GM19468 (cell line): ENCODE data around the gene CACNA1B.
"Not testable (repeated sequence)": the region's sequence is repeated elsewhere in the genome, so short reads cannot be mapped to it uniquely, and the experiment has no call there.

Source experiments
- ATAC-seq: cut with Tn5 transposase; IDR thresholded peaks from one replicate; pipeline ENCODE4 v1.9.1; 2021; ENCODE audit warnings: mild to moderate bottlenecking, moderate library complexity, moderate number of reproducible peaks; ENCODE audit not compliant: unreplicated experiment; ENCODE audit errors: extremely low read depth

The CACNA1B gene

DNA sequence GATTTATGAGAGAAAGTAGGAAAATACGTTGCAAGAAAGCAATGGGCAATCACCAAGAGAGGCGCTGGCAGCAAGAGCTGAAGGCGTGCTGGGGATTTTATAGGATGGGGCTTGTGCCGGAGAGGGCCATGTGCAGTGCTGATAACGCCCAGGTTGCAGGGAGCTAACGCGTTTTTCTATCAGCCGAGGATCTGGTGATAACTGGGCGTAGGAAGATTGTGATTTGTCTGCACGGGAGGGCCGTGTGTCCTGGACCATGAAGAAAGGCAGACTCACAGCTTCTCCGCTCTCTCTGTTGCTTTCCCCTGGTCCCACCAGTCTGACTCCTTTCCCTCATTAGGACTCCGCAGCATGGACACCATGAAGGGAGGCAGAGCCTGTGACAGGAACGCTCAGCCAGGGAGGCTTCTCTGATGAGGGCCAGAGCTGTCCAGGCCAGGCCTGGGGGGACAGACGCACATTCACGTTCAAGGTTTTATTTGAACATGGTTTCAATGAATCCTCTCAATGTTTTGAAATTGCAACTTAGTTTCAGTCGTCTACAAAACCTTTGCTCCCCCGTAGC lies 11.9 kb upstream of the CACNA1B start:
- no peak for ATAC-seq

DNA sequence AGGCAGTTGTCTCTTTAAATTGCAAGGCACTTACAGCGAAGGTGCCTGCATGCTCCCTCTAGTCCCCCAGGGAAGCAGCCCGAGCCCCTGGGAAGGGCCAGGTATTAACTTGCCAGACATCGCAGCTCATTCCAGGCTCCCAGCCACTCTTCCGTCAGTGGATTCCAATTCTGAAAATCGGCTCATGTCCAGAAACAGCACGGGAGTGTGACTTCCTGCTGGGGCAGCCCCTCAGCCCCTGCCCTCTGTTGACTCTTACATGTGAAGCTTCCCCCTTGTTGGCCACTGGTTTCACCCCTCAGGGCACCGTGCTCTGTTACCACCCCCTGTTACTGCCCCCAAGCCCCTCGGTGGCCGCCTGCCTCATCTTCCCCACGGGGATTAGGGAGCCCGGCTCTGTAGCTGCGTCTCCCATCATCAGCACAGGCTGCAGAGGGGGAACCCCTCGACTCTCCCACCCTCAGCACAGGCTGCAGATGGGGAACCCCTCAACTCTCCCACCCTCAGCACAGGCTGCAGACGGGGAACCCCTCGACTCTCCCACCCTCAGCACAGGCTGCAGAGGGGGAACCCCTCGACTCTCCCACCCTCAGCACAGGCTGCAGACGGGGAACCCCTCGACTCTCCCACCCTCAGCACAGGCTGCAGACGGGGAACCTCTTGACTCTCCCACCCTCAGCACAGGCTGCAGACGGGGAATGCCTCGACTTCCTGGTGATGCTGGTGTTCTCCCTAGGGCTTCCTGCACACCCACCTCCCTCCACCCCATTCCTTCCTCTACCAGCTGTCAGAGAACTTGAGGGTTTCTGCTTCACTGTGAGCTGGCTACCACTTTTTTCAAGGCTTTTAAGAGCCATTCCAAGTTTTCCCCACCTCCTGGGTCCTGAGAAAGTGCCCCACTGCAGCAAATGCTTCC lies 11.1 kb upstream of the CACNA1B start:
- ATAC-seq: no peak

DNA sequence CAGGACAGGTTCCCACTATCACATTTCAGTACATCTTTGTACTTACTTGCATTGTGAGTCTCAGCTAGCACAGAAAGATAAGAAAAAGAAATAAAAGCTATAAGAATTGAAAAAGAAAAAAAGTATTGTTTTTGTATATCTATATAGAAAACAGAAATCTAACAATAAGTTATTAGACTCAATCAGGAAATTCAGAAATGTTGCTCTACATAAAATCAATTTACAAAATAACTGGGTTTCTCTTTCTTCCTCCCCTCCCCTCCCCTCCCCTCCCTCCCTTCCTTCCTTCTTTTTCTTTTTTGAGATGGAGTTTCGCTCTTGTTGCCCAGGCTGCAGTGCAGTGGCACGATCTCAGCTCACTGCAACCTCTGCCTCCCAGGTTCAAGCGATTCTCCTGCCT lies 7.2 kb upstream of the CACNA1B start:
- no peak for ATAC-seq

DNA sequence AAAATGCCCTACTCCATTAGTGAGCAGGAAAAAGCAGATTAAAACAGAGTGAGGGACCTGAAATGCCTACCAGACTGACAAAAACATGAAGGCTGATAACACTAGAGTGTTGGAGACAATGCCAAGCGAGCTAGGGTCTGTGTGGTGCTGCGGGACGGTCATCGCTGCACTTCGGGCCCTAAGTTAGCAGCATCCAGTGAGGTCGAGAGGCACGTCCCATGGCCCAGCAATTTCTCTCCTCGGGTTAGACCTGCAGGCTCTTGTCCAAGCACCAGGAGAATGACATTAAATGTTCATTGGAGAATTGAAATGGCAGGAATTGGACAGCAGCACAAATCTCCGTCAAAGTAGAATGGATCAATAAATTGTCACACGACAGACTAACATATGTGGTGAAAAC lies 5.3 kb upstream of the CACNA1B start:
- ATAC-seq: no peak

DNA sequence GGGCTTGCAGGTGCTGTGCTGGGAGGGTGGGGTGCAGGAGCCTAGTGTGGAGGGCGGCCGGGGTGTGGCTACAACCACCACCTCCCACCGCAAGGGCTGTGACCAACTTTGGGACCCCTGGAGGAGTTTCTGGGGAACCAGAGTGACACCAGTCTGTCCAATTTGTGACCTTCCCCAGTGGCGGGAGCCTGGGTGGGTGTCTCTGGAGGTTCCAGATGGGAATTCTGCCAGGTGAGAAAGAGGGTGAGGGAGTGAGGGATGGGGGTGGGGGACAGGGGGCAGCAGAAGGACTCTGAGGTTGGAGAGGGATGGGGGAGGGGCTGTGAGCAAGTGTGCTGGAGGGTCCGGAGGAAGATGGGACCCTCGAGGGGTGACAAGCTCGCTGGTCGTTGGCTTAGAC lies 4.2 kb upstream of the CACNA1B start:
- no peak for ATAC-seq

DNA sequence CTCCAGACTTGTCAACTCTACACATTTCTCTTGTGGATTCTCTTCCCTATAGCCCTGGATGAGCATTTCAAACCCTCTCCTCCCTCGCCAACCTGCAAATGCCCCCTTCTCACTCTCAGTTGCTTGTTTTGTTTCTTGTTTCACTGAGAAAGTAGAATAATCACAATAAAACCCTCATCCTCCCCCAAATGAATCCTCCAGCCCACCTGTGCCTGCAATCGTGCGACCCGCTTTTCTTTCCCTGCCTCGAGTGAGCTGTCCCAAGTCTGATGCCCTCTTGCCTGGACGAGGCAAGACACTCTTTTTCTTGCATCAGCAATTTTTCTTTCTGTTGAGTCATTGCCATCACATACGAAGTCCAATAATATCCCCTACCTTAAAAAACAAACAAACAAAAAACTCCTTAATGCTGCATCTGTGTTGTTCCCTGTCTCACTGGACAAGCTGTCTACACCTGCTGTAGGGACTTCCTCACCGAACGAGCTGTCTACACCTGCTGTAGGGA lies 3.7 kb upstream of the CACNA1B start:
- ATAC-seq: no peak

DNA sequence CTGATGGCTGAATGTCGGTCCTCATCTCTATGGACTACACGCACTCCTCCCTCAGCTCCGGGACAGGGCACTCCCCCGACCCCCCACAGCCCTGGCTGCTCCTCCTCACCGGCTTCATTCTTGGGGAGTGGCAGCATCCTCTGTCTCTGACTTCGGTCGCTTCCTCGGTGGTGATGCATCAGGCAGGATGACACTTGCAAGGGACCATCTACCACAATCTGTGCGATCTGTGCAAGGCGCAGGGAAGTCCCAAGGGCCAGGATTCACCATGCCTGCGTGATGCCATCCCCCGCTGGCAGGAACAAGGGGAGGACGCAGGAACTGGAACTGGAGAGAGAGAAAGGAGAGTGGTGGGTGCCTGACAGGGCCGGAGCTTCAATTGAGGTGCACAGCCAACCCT lies 2.2 kb upstream of the CACNA1B start:
- no peak for ATAC-seq

DNA sequence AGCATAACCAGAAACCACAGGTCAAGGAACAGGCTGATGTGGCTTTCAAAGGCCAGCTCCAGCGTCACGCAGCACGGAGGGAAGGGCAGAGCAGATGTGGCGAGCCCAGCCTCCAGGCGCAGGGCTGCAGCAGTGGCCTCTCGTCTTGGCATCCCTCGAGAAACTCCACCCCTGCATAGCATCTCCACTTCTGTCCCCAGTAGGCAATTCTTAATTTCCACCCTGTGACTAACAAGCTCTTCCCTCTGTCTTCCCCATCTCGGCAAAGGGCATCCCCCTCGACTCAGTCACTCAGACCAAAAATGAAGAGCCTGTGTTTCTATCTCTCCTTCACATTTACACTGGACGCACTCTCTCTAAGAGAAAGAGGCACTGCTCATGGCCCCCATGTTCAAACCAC lies 1.7 kb upstream of the CACNA1B start:
- no peak for ATAC-seq

DNA sequence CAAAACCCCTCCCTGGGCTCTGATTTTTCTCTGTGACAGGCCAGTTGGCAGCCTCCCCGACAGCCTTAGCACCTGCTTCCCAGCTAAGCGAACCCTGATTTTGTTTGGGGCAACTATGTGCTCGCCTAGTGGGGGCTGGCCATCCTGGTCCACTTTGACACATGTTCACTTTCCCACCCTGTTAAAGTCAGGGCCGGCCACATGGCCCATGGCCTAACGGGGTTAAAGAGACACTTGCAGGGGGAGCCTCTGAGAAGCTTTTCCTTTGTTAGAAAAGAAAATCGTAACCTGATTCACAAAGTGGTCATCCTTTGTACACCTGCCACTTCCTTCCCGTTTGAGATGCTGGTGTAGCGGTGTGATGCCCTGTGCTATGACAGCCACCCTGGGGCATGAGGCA lies 1.3 kb upstream of the CACNA1B start:
- ATAC-seq: no peak

DNA sequence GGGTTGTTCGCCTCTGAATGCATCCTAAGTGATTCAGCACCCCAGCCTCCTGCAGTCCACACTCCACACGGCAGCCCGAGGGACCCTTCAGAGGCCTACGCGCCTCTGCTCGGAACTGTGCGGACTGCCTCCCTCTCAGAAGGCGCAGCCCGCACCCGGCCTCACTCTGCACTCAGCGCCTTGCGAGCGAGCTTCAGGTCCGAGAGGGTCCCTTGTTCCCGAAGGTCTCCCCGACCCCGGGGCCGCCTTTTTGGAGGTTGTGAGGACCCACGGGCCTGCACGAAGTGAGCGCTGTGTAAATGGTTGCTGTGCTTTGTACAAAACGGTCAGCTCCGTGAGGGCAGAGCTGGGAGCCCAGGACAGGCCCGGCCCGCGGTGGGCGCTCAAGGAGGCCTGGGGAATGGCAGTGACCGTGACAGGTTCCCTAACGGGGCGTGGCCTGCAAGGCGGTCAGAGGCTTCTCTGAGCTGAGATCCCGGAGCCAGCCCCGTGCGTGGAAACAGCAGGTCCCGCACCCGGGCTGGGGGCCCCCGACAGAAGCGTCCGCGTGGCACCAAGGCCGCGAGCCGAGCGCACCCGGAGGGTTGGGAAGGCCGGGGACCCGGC lies 698 bp upstream of the CACNA1B start:
- no peak for ATAC-seq

DNA sequence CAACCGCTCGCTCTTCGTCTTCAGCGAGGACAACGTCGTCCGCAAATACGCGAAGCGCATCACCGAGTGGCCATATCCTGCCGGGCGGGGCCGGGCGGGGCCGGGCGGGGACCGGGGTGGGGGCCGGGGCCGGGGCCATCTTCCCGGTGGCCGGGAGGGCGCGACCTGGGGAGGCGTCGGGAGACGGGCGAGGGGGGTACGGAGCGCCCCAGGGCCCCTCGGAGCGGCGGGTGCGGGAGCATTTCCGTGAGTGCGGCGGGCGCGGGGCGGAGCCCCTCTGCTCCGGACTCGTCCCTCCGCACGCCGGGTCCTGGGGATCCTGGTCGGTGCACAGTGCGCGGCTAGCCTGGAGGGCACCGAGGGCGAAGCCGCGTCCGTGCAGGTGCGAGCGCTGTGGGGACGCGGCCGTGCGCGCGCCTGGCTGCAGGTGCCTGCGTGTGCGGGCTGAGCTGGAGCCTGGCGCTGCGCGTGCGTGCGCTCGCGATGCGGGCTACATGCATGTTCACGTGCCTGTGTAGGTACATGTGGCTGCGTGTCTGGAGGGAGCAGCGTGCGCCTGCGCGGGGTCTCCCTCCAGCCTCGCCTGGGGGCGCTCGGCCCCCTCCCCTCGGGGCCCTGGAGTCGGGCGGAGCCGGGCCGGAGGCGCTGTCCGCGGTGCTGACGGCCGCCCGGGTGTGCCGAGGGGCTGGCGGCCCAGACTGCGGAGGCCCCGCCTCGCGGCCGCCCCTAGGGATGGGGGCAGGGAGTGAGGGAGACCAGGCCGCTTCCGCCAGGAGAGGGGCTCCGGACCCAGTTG lies 762 bp downstream of the CACNA1B start:
- no peak for ATAC-seq

DNA sequence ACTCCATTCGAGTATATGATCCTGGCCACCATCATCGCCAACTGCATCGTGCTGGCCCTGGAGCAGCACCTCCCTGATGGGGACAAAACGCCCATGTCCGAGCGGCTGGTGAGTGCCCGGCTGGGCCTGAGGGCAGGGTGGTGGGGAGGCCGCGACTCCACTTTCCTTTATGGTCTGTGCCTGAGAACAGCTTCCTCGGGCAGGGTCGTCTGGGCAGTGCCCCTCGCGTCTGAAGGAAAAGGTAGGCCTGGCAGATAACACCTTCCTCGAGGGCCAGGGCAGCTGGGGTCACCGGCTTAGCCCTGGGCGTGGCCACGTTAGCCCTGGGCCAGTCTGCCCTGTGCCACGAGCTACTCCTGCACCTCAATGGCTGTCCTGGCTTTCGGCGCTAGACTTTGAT lies 1.5 kb downstream of the CACNA1B start:
- ATAC-seq: no peak

DNA sequence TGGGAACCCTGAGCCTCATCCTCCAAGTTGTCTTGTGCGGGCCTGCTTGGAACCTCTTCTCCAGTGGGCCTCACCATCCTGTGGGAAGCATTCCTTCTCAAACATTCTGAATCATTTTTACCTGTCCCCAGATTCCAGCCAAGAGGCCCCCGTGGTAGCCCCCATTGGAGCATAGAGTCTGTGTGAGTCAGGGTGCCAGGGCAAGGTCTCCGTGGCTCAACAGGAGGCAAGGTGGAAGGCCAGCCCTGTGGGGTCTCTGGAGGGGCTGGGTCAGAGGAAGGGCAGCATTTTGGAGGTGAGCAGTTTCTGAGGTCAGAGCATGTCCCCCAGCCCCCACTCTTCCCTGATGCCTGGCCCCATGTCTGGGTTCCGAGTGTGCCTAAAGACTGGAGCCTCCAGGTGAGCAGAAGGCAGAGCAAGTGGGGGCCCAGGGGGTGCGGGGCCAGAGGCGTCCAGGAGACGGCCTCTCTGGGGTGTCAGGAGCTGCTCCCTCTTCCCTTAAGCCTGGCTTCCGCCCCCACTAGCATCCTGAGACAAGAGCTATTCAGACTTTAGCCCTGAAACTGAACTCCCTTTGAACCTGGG lies 2.1 kb downstream of the CACNA1B start:
- ATAC-seq: no peak

DNA sequence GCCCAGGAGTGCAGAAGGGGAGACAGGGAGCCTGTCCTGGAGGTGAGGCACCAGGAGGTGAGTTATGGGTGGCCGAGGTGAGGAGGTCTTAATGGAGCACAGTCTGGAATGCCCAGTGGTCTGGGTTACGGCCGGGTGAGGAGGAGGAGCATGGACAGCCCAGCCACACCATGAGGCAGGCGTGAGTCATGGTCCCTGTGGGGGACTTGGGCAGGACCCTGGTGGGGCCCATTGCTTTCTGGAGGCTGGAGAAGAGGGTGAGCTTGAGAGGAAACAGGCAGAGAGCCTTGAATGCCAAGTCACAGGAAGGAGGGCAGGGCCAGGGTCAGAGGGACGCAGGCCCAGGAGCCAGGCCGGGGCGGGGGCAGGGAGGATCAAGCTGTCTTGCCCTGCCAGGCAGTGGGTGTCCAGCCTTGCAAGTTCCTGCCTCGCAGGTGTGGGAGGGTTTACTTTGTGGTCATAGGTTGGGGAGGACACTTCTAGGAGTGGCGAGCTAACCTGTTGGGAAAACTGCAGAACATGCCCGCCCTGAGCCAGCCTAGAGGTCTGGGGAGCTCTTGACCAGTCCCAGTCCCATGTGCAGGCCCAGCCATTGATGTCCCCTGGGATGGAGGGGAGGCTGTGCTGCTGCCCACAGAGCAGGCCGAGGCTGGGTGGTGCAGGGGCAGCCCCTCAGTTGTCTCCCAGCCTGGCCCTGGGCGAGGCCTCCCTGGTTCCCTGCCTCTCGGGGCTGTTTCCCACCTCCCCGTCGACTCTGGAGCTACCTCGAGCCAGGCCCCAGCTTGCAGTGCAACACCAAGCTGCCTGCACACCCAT lies 2.8 kb downstream of the CACNA1B start:
- no peak for ATAC-seq

DNA sequence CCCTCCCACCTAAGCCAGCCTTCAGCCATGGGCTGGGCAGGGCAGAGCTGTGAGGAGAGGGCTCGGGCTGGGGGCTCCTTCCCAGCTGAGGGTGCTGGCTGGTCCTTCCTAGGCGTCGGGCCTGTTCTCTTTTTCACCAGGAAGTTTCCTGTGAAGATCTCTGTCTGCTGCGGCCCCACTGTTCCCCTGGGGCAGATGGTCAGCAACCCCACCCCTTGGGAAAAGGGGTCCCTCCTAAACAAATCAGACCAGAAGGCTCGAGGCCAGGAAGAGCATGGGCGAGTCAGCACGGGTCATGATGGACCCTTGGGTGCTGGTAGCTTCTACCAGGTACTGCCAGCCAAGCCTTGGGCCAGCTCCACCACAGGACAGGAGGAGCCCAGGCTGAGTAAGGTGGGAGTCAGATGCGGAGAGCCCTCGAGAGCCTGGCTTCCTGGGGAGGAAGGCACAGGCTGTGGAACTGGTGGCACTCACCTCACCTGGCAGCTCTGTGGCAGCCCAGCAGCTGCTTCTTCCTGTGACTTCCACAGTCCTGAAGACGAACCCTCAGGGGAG lies 3.5 kb downstream of the CACNA1B start:
- ATAC-seq: no peak

DNA sequence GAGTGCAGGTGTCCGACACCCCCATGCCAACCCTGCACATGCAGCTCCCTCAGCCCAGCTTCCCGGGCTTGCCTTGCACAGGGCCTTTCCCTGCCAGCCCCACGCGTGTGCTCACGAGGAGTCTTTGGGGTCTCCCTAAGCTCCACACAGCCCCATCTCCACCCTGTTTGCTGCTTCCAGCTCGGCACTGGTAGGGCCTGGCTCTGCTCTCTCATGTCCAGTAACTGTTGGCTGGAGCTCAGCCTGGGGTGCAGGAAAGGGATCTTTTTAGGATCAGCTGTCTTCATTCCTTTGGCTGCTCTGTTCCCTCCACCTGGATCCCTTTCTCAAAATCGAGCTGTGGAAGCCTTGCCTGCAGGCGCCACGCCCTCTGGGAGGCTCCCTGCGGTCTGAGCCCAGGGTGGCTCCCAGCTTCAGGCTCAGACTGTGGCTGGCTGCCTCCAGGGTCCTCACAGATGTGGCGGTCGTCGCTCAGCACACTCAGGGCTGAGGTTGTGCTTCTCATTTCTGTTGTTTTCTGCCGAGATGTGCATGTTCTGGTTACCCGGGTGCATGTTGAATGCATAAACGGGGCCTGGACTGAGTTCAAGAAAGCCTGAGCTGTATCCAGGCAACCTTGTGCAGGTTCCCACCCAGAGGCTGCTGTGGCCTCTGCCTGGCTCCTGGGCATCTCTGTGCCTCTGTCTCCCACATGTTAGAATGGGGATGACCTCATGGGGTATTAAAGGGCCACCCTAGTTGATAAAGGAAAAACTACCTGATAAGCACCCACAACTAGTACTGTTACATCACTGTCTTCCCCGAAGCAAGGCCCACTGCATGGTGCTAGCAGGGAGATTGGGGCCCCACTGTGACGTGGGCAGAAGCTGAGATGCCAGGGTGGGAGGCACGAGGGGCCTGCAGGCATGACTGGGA lies 4.3 kb downstream of the CACNA1B start:
- no peak for ATAC-seq

DNA sequence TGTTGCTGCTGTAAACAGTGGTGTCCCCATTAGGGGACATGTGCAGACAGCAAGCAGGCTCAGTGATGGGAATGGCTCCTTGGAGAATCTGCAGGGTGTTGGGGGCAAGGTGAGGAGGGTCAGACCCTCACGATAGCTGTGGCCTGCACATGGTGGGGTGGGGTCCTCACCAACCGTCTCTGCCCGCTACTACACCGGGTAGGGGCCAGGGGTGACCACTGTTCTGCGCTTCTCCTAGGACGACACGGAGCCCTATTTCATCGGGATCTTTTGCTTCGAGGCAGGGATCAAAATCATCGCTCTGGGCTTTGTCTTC lies 4.9 kb downstream of the CACNA1B start:
- no peak for ATAC-seq

DNA sequence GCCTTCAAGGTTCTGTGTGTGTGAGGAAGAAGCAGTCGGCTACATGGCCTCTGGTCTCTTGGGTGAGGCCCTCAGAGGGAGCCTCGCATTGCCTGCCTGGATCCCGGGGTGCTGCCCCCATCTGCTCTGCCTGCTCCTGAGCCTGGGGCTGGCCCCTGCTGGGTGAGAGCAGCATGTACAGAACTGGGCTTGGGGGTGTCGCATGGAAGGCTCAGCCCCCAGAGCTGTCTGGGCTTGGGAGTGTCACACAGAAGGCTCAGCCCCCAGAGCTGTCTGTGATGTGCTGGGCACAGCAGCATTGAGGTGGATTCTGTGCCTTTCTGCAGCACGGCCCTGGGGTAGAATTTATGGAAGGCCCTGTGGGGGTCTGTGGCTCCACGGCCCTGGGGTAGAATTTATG lies 6.4 kb downstream of the CACNA1B start:
- ATAC-seq: not testable (repeated sequence)
